T-helper 2 cell treated with Interferon-gamma antibody and Interleukin-4, amounts not matched to agents 100 ng/mL and 5 ng/mL, for 36 hours (primary cell): Measurements from ENCODE around the gene SH3TC2. TPM values are rescaled to one million over a fixed set of nuclear protein-coding genes. Genes with fewer than 3 reads are reported as not detected.
"Not testable (repeated sequence)": the region's sequence is repeated elsewhere in the genome, so short reads cannot be mapped to it uniquely, and the experiment has no call there.

Source experiments
- intact Hi-C: fragments of 100-400 bp; cut with micrococcal nuclease; formaldehyde crosslinking; loops from one replicate; pipeline ENCODE4 v1.15.1; 2023
- total RNA-seq: library from RNA; stranded (reverse); gene quantifications from 2 replicates; pipeline ENCODE4 v1.2.3, GENCODE V29; 2022

SH3TC2 gene
- not detected in 2 replicates for total RNA-seq

DNA sequence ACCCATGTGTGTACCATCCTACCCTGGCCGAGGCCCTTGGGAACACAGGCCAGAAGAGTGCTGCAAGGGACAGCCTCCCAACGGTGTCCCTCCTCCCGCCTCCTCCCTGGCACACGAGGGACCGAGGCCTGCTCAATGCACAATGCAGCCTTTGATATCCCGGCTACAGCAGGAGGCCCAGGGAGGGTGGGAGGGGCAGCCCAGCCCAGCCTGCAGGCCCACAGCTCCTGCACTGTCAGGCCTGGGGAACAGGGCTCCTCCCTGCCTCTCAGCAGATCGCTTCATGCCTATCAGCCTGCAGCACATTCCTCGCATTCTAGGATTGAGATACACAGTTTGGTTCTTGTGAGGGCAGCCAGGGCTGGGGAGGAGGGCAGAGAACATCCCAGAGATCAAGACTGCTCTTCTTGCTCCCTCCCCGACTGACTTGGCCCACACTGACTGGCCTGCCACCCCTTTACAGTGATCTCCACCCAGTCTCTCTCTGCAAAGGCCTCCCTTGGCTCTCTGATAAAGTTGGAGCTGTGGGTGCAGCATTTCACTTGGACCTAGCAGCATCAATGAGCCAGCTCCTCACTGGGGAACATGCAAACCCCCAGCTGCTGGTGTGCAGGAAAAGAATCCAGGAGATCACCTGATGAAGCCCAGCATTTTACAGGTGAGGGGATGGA lies at the start of gene SH3TC2:
TSS of gene SH3TC2 (minus strand) at position 46 of the 671 bp plus-strand sequence. CDS start at position 6, 40 bp downstream.
- intact Hi-C loops: no loop called here

DNA sequence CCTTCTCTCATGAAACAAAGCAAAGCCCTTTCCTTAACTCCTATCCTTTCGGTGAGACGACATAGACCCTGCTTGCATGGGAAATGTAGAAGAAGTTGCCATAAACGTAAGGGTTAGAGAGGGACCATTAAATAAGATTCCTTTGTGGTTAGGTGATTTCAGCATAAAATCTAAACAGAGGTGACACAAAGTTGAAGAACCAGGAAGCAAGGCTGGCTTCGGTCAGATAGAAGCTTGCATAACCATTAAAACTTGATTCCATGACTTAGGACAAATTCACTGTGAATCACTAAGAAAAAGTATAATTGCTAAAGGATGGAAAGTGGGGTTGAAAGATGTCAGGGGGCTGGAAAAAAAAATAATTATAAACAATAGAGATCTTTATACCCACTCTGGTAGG lies 47.5 kb upstream of the SH3TC2 start:
- intact Hi-C loops: loop anchor here (10.0 kb wide), 2 partner anchors 286 to 936 kb away; partner anchors contain the start of gene ADRB2

DNA sequence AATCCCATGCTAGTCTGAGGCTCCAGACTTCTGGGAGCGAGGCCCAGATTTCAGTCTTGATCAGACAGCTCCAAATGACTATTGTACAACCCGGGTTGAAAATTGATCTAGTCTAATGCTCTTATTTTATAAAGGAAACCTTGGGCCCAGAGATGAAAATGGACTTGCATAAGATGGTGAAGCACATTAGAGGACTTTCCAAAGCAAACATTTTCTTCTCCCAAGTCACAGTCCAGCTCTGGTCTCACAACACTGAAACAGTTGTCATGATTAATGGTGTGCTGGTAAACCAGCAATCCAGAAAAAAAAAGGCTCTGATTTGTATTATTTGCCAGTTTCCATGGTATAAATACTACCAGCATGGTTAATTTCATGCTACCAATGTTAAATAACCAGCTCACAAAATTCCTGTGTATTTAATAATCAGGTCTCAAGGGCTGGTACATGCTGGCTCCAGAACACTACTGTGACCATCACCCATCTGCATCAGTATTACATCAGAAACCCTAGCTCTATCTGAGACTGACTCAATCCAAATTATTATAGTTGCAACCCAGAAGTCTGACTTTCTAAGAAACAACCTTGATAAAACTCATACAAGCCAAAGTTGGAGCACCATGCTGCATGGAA lies 45.9 kb upstream of the SH3TC2 start:
- intact Hi-C loops: no loop called here

DNA sequence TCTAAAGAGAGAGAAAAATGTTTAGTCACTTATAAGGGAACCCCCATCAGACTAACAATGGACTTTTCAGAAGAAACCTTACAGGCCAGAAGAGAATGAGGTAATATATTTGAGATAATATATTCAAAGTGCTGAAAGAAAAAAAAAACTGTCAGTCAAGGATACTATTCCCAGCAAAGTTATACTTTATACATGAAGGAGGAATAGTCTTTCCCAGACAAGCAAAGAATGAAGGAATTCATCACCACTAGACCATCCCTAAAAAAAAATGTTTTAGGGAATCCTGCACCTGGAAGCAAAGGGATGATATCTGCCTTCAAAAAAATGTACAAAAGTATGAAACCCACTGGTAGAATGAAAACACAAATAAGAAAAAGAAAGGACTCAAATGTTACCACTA lies 37.5 kb upstream of the SH3TC2 start:
- intact Hi-C loops: no loop called here

DNA sequence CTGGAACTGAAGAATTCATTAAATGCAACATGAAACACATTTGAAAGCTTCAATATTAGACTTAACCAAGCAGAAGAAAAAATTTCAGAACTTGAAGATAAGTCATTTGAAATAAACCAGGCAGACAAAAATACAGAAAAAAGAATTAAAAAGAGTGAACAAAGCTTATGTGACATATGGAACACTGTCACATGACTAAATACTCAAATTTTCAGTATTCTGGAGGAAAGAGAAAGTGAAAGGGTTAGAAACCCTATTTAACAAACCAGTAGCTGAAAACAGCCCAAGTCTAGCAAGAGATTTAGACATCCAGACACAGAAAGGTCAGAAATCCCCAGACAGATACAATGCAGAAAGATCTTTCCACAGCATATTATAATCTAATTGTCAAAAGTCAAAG lies 37.1 kb upstream of the SH3TC2 start:
- intact Hi-C loops: no loop called here

DNA sequence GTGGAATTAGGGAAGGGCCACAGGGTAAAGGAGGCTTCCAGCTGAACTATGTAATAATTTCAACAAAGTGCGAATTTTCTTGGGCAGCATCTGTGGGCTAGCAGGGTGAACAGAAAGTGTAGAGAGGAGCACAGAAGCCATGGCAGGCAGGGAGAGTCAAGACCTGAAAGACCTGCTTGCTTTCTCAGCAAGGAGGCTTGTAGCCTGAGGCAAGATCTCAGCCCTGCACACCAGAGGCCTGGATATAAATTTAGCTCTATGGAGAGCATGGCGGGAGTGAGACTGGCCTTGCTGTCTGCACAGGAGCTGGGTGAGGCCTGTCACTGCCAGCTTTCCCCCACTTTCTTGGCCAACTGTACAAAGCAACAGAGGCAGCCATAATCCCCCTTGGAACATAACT lies 32.1 kb upstream of the SH3TC2 start:
- intact Hi-C loops: no loop called here

DNA sequence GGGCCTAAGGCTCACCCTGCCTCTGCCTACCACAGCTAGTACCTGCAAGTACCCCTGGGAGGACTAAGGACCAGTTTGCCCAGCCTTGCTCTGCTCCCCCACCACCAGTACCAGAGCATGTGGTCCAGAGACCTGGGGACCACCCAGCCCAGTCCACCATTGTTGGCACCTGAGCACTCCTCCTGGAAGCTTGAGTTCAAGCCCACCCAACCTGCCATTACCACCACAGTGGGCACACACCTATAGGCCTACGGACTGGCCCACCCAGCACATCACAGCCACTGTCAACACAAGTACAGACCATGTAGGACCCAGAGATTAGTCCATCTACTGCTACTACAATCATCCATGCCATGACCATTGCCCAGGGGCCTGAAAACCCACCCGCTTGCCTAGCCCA lies 30.8 kb upstream of the SH3TC2 start:
- intact Hi-C loops: no loop called here

DNA sequence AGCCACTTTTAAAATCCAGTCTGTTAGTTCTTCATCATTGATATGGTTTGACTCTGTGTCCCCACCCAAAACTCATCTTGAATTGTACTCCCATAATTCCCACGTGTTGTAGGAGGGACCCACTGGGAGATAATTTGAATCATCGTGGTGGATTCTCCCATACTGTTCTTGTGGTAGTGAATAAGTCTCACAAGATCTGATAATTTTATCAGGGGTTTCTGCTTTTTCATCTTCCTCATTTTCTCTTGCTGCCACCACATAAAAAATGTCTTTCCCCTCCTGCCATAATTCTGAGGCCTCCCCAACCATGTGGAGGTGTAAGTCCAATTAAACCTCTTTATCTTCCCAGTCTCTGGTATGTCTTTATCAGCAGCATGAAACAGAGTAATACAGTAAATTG lies 26.9 kb upstream of the SH3TC2 start:
- intact Hi-C loops: no loop called here

DNA sequence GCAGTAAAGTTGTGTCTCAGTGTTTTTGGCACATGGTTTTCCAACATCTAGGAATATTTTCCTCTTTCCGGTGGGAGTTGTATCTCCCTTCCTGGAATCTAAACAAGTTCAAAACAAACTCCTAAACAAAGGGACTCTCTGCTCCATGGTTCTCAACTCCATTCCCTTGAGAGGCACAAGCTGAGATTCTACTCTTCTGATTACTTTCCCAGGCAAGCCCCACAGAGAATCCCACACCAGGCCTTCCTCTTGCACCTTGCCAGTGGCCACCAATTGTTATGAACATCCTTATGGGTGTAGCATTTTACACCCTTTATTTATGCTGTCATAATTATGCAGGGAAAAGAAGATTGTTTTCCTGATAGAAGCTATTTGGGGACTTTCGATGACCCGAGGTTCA lies 25.8 kb upstream of the SH3TC2 start:
- intact Hi-C loops: no loop called here

DNA sequence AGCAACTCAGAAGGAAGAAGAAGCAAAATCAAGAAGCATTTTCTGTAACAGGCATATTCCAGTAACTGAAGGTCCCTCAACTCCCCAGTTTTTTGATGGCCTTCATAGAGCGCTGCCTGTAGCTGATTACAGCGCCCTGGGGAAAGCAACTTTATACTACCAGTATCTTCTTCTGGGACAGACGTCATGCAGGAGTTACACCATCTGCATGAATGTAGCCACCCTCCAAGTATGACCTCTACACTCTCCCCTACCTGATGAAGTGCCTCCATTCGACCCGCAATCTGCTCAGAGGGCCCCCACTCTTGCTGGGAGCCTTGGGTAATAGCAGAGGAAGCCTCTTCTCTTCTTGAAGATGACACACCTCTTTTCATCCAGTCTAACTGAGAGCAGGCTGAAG lies 21.0 kb upstream of the SH3TC2 start:
- intact Hi-C loops: no loop called here

DNA sequence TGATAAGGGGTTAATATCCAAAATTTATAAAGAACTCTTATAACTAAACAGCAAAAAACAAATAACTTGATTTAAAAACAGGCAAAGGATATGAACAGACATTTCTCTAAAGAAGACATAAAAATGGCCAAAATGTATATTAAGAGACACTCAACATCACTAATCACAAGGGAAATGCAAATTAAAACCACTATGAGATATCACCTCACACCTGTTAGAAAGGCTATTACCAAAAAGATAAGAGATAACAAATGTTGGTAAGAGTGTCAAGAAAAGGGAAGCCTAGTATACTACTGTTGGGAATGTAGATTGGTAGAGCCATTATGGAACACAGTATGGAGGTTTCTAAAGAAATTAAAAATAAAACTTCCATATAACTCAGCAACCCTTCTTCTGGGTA lies 19.4 kb upstream of the SH3TC2 start:
- intact Hi-C loops: no loop called here

DNA sequence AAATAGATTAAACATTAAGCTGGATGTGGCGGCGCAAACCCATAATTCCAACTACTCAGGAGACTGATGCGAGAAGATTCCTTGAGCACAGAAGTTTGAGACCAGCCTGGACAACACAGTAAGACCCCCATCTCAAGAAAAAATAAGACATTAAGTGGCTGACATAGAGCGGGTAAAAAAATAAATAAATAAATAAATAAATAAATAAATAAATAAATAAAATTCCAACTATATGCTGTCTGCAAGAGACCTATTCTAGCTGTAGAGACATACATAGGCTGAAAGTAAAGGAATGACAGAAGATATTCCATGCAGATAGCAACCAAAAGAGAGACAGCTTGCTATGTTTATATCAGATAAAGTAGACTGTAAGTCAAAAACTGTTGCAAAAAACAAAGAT lies 17.4 kb upstream of the SH3TC2 start:
- intact Hi-C loops: no loop called here

DNA sequence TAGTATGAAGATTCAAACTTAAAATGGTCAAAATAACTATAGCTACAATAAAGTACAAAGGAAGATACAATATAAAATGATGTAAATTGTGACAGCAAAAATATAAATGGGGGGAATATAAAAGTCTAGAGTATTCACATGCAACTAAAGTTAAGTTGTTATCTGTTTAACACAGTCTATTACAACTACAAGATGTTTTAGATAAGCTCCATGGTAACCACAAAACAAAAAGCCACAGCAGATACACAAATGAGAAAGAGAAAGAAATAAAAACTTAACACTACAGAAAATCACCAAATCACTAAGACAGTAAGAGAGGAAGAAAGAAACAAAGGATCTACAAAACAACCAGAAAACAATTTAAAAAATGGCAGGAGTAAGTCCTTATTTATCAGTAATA lies 17.0 kb upstream of the SH3TC2 start:
- intact Hi-C loops: no loop called here

DNA sequence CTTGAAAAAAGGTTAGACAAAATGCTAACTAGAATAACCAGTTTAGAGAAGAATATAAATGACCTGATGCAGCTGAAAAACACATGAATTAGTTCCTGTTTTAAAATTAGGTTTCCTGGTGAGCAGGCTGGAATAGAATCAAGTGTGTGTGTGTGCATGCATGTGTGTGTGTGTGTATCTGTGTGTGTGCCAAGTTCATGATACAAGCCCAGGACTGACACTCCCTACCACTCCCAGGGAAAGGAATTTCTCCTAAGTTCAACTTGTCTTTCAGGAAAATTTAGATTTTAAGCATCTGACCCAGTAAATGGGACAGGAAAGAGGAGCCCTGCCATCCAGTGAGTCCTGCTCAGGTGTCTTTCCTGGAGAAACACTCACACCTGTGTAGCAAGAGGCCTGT lies 11.2 kb upstream of the SH3TC2 start:
- intact Hi-C loops: not testable (repeated sequence)

DNA sequence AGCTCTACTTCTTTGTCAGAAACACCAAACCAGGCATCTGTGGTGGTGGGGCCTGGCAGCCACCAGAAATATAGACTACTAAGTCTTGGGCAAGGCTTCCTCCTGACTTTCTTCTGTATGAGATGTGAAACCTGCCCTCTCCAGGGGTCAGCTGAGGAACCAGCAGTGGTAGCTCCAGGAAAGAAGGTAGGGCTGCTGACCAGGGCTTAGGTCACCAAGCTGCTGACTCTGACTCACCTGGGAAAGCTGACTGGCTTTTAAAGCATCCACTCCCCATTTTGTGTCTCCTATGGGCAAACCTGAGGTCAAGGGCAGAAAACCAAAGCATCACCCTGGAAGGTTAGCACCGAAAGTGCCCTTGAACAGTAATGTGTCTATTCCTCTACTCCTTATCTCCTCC lies 10.4 kb upstream of the SH3TC2 start:
- intact Hi-C loops: no loop called here

DNA sequence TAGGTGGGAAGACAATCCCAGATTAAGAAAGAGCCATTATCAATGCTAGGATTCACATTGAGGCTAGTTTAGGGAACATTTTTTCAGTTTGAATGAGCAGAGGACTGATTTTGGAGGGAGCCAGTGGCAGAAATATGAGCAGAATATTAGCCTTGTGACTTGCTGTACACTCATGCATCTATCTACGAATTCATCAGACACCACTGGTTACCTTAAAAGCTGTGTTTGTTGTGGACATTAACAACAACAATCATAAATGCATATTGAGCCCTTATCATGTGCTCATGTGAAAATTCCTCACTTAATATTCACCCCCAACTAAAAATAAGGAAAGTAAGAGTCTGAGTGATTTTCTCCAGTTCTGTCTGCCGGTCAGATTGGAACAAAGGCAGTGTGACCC lies 9.9 kb upstream of the SH3TC2 start:
- intact Hi-C loops: no loop called here

DNA sequence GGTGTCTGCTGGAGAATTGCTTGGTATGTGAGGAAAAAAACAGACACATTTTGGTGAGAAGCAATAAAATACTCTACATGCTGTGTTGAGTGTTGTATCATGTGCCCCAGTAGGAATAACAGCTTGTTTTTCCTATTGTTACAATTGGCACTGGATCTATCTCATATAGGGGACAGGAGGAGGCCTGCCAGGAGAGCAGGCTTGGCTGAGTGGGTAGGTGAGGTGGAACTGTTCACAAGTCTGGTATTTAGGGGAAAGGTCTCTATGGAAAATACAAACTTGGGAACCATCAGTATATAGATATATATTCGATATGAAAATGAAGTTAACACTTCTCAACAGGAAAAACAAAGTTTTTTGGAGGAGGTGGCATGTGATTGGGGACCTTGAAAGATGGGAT lies 9.5 kb upstream of the SH3TC2 start:
- intact Hi-C loops: no loop called here

DNA sequence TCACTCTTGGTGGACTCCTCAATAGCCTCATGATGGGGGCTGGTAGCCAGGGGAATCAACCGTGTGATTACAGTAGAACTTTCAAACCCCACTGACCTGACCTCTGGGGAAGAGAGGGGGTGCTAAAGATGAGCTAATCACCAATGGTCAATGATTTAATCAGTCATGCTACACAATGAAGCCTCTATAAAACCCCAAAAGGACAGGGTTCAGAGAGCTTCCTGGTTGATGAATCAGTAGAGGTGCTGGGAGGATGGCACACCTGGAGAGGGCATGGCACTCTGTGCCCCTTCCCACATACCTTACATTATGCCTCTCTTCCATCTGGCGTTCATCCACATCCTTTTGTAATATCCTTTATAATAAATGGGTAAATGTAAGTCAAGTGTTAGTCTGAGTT lies 8.9 kb upstream of the SH3TC2 start:
- intact Hi-C loops: no loop called here

DNA sequence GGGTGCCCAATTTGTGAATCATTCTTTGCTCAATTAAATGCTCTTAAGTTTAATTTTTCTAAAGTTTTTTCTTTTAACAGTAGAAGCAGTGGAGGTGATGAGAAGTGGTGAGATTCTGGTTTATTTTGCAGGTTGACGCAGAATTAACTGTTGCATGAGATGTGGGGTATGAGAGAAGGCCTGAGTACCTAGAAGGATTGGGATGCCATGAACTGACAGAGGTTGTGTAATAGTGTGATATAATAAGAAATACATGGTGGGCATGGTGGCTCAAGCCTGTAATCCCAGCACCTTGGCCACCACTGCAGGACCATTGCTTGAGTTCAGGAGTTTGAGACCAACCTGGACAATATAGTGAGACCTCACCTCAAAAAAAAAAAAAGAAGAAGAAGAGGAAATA lies 8.4 kb upstream of the SH3TC2 start:
- intact Hi-C loops: no loop called here

DNA sequence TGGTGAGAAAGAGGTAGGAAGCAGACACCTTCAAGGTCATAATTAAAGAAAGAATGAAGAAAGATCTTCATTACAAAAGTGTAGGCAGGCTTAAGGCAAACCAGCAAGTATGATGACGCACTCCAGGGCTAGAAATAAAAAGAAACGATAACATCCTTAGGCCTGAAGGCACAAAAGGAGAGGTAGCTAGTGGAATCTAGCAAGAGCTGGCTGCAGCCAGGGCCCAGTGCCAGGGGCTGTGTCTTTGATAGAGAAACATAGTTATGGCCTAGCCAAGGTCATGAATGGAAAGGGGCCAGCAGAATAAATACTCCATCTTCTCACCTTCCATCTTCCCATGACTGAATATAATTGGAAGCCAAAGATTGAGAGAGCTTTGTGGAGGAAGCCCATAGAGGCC lies 6.8 kb upstream of the SH3TC2 start:
- intact Hi-C loops: no loop called here

DNA sequence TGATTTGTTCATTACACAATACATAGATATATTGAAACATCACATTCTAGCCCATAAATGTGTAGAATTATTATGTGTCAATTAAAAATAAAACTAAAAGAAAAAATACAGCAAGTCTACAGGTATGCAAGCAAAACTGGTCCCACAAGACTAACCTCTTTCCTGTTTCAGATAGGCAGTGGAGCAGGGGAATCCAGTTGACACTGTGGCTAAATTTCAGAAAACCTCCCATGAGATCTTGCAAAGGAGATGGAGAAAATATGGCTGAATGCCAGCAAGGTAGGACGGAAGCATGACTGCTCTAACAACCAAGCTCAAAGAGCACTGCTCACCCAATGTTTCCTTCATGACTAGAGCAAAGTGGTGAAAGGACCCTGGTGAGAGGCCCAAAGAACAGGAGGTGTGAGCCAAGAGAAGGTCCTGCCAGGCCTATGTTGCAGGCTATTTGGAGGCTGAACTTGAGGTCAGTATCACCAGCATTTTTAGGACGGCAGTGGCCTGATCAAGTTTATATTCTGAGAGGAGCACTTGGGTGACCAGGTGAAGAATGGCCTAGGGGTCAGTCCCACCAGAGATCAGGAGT lies 1.1 kb upstream of the SH3TC2 start:
- intact Hi-C loops: no loop called here

DNA sequence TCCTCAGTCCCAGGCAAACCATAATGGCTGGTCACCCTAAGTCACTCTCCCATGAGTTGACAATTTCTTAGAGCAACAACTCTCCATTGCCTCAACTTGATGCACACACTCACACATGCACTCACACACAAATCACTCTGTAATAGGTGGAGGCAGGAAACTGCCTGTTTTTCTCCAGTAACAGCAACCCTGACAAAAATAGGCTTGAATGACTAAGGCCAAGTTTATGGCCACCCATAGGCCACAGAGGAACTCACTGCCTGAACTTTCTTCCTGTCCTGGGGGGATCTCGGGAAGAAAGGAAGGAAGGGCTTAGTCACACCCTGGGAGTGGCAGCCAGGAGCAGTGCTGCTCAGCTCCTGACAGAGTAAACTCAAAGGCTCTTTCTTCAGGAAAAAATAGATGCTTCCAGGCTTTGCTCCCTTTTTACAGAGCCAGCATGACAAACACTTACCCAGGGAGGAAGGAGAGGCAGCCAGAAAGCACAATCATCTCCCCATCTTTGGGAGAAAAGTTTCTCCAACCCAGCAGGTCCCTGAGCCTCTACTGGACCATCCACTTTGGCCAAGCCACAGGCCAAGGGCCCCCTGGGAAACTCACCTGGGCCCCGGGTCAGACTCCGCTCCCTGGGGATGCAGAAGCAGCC lies 368 bp downstream of the SH3TC2 start:
- intact Hi-C loops: no loop called here

DNA sequence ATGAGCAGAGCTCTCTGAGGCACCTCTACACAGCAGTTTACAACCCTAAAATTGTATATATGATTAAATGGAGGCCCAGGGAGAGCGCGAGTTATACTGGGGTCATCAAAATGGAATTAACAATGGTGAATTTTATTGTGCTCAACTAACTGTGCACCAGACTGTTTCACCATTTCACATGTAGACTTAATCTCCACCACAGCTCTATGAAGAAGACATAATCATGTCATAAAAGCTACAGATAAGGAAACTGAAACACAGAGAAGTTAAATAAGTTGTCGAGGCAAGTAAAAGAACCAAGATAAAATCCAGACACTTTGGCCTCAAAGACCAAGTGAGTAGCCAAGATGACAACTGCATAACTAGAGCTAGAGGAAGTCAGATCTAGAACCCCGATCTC lies 1.5 kb downstream of the SH3TC2 start:
- intact Hi-C loops: no loop called here
